Naive thymus-derived CD8-positive, alpha-beta T cell (primary cell): ENCODE measurements around the gene ZRANB2. TPM values are rescaled to one million over a fixed set of nuclear protein-coding genes. Genes with fewer than 3 reads are reported as not detected.

Source experiments
- ATAC-seq, 2 donors: fragments of 150-1000 bp; cut with Tn5 transposase in 1 of 2; sonication (Bioruptor Pico), chemical (Tn5 transposase) in 1 of 2; 1 replicate in 1 of 2; 2 replicates in 1 of 2; pipeline ENCODE4 v1.10.0; 2021; ENCODE audit warnings: mild to moderate bottlenecking in 2 of 2, moderate library complexity in 2 of 2
- POLR2A ChIA-PET: fragments of 350-600 bp; sonication (Branson Sonifier 250); formaldehyde crosslinking; loops from one replicate; lab custom pipeline; 2021; ENCODE audit warnings: antibody characterized with exemption; lab: Charles Lee
- DNase-seq, 10 donors: peaks; one replicate each; pipeline versions ENCODE4 v3.0.0 to v3.0.0-alpha.2; 2020 to 2022
- H3K27ac Mint-ChIP-seq, 10 donors: one replicate each; pipeline ENCODE4 v1.8.0; 2020 to 2022; ENCODE audit warnings: mild to moderate bottlenecking in 10 of 10, mixed read lengths in 10 of 10, moderate library complexity in 4 of 10, inconsistent platforms in 1 of 10
- H3K27me3 Mint-ChIP-seq, 5 donors: one replicate each; pipeline ENCODE4 v1.8.0; 2021 to 2022; ENCODE audit warnings: mixed read lengths in 5 of 5
- H3K36me3 Mint-ChIP-seq, 3 donors: one replicate each; pipeline ENCODE4 v1.8.0; 2020 to 2022; ENCODE audit warnings: mixed read lengths in 3 of 3, mild to moderate bottlenecking in 2 of 3, inconsistent platforms in 1 of 3
- H3K4me1 Mint-ChIP-seq, 4 donors: one replicate each; pipeline ENCODE4 v1.8.0; 2021 to 2022; ENCODE audit warnings: mixed read lengths in 4 of 4
- H3K4me3 Mint-ChIP-seq, 10 donors: one replicate each; pipeline ENCODE4 v1.8.0; 2020 to 2022; ENCODE audit warnings: mild to moderate bottlenecking in 10 of 10, mixed read lengths in 10 of 10, moderate library complexity in 6 of 10, inconsistent platforms in 1 of 10
- H3K9me3 Mint-ChIP-seq, 9 donors: one replicate each; pipeline ENCODE4 v1.8.0; 2020 to 2022; ENCODE audit warnings: mixed read lengths in 9 of 9, mild to moderate bottlenecking in 3 of 9, inconsistent platforms in 1 of 9, moderate library complexity in 1 of 9
- polyA plus RNA-seq, 3 donors: library from polyadenylated mRNA; unstranded; fragments of 300-500 nt; fragmentation: Illumina TruSeq; gene quantifications; one replicate each; pipeline ENCODE4 v1.2.3, GENCODE V29; 2021
- total RNA-seq, 8 experiments: library from RNA in 2 of 8; stranded (reverse) in 2 of 8; gene quantifications; one replicate each; pipeline ENCODE4 v1.2.3 and lab custom pipeline; 2021 to 2026

The ZRANB2 gene
- 100 to 1,000 TPM; 171 to 175 TPM for total RNA-seq
- polyA plus RNA-seq: 10 to 100 TPM; 40.9 to 67.7 (median 63.3) TPM
- 90.1 to 180 (median 120) reads per million in 6 experiments for total RNA-seq (lab: John Stamatoyannopoulos, UW)

DNA sequence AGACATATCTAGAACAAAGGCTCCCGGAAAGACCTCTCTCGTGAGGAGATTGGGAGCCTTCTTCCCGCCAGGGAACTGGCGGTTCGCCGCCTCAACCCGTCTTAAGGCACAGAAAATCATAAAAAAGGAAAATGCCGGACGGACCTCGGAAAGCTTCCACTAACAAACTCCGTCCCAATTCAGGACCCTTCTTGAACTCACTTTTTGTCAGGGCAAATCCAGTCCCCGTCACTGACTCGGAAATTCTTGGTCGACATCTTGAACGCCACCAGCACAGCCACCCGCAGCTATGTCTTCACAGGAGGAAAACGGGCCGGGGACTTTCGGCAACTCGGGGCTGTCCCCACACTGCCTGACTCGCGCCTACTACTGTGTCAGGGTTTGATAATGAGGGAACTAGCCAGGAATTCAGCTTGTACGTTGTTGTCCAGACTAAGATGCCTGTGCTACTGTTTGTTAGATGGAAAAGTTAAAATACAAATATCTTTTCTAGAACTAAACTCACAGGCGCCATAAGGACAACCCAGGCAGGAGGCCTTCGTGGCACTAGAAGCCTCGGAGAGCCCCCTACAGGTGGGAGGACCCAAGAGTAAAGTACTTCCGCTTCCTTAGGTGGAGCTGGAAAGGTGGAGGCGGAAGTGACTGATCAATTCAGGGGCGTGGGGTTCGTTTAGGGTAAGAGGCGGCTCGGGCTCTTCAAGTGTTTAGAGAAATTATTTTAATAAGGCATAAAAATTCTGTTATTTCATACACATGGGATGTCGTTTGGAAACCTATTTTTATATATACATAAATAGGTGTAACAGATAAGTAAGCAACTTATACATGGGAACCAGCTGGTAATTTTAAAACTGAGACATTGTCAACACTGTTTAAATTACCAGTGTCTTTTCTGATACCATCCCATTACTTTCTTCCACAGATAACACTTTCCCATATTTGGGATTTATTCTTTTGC, at the start of gene ZRANB2:
Gene ZRANB2 (minus strand): TSS at position 297 of the 958 bp plus-strand sequence. CDS start 40 bp downstream, at position 257.
- ATAC-seq (peak; percentile 96 to 97), DNase-seq (peak; percentile 78 to 98 (median 91))
- POLR2A ChIA-PET: interaction anchor here (0.6 to 2.1 kb wide), 9 partner anchors 14 to 878 kb away, joined by 3 to 17 read pairs (median 4); partner anchors contain the start of genes CTH, LRRC40 and SRSF11
- Mint-ChIP-seq H3K36me3 (peaks cover 0 to 22% (median 14%) of the 10 kb centered on the region in 3 donors), H3K27me3 (peaks cover 9 to 27% (median 19%) of the 10 kb centered on the region in 5 donors), H3K9me3 (peaks cover 0 to 9% (median 0%) of the 10 kb centered on the region in 9 donors), H3K27ac (peak within 1 kb of the TSS; percentile 97 to 100 (median 99)), H3K4me3 (peak within 1 kb of the TSS; percentile 89 to 99 (median 96)), H3K4me1 (peaks cover 5 to 40% (median 25%) of the 10 kb centered on the region in 4 donors)

GRCh38 chr1:71128060-71128459, 47.2 kb upstream of the ZRANB2 start:
- peaks cover 3 to 48% (median 13%) of the 10 kb centered on the region in 3 donors for H3K36me3 Mint-ChIP-seq
- no peak overlapping the region for H3K27ac Mint-ChIP-seq
- DNase-seq (no peak), ATAC-seq (no peak)
- no peak overlapping the region for H3K4me3 Mint-ChIP-seq
- H3K27me3 Mint-ChIP-seq: peaks cover 0 to 9% (median 2%) of the 10 kb centered on the region in 5 donors
- POLR2A ChIA-PET: no interaction called here
- H3K4me1 Mint-ChIP-seq: no peaks in the 10 kb centered on the region
- peaks cover 30 to 91% (median 72%) of the 10 kb centered on the region in 9 donors for H3K9me3 Mint-ChIP-seq

- H3K27me3 Mint-ChIP-seq: peaks cover 6 to 37% (median 9%) of the 10 kb centered on the region in 5 donors
- peaks cover 0 to 10% (median 6%) of the 10 kb centered on the region in 3 donors for H3K36me3 Mint-ChIP-seq
- ATAC-seq: no peak
- POLR2A ChIA-PET: no interaction called here
- no peak for DNase-seq
- H3K4me3 Mint-ChIP-seq: no peak overlapping the region
- no peak overlapping the region for H3K27ac Mint-ChIP-seq
- H3K4me1 Mint-ChIP-seq: no peaks in the 10 kb centered on the region
- peaks cover 0 to 36% (median 26%) of the 10 kb centered on the region in 9 donors for H3K9me3 Mint-ChIP-seq
Measured at GRCh38 chr1:71118086-71118485, 37.3 kb upstream of the ZRANB2 start.

GRCh38 chr1:71116729-71117128, 35.9 kb upstream of the ZRANB2 start:
- POLR2A ChIA-PET: no interaction called here
- Mint-ChIP-seq H3K4me3 (no peak overlapping the region), H3K9me3 (peaks cover 0 to 24% (median 13%) of the 10 kb centered on the region in 9 donors), H3K27me3 (peaks cover 6 to 31% (median 9%) of the 10 kb centered on the region in 5 donors), H3K27ac (no peak overlapping the region), H3K4me1 (no peaks in the 10 kb centered on the region), H3K36me3 (peaks cover 0 to 8% (median 4%) of the 10 kb centered on the region in 3 donors)
- ATAC-seq (no peak), DNase-seq (no peak)

GRCh38 chr1:71106658-71107322, 26.0 kb upstream of the ZRANB2 start:
- H3K36me3 Mint-ChIP-seq: peaks cover 0 to 6% (median 2%) of the 10 kb centered on the region in 3 donors
- no peak for ATAC-seq
- no peak for DNase-seq
- peaks cover 0 to 10% (median 2%) of the 10 kb centered on the region in 9 donors for H3K9me3 Mint-ChIP-seq
- H3K4me3 Mint-ChIP-seq: no peak overlapping the region
- H3K4me1 Mint-ChIP-seq: no peaks in the 10 kb centered on the region
- H3K27ac Mint-ChIP-seq: no peak overlapping the region
- peaks cover 4 to 11% (median 7%) of the 10 kb centered on the region in 5 donors for H3K27me3 Mint-ChIP-seq
- POLR2A ChIA-PET: no interaction called here

- POLR2A ChIA-PET: no interaction called here
- DNase-seq (no peak), ATAC-seq (no peak)
- H3K4me1 Mint-ChIP-seq: no peaks in the 10 kb centered on the region
- H3K4me3 Mint-ChIP-seq: no peak overlapping the region
- H3K27ac Mint-ChIP-seq: no peak overlapping the region
- peaks cover 0 to 10% (median 2%) of the 10 kb centered on the region in 9 donors for H3K9me3 Mint-ChIP-seq
- peaks cover 0 to 6% (median 2%) of the 10 kb centered on the region in 3 donors for H3K36me3 Mint-ChIP-seq
- peaks cover 4 to 11% (median 8%) of the 10 kb centered on the region in 5 donors for H3K27me3 Mint-ChIP-seq
Measured at GRCh38 chr1:71104417-71104816, 23.6 kb upstream of the ZRANB2 start.

DNA sequence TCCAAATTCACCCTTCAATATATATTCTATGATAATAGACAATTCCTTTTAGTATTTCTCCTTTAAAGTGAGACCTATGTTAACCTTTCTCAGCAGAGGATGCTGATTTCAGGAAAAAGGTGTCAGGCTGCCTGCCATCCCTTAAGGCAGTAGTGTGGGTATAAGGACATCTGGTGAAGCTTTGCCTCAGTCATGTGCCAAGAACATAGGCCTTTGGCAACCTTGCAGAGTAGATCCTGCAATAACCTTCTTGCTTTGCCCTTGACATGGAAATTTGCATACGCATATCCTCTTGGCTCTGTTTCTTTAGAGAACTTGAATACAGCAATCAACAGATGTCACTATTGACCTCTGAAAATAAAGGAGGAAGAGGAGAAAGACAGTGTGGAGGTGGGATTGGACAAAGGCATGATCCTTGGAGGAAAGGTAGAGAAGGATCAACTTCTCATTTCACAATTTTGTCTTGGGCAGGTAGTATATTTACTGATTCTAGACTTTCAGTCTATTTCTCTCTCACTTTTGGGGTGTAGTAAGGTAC, 21.1 kb upstream of the ZRANB2 start:
- Mint-ChIP-seq H3K9me3 (peaks cover 0 to 5% (median 0%) of the 10 kb centered on the region in 9 donors), H3K36me3 (peaks cover 0 to 3% (median 0%) of the 10 kb centered on the region in 3 donors), H3K27me3 (peaks cover 3 to 17% (median 9%) of the 10 kb centered on the region in 5 donors), H3K4me1 (no peaks in the 10 kb centered on the region), H3K4me3 (no peak overlapping the region), H3K27ac (no peak overlapping the region)
- no peak for ATAC-seq
- POLR2A ChIA-PET: no interaction called here
- DNase-seq: no peak

- H3K27me3 Mint-ChIP-seq: peaks cover 2 to 12% (median 5%) of the 10 kb centered on the region in 5 donors
- no peaks in the 10 kb centered on the region for H3K36me3 Mint-ChIP-seq
- no peaks in the 10 kb centered on the region for H3K4me1 Mint-ChIP-seq
Measured at GRCh38 chr1:71097428-71097827, 16.6 kb upstream of the ZRANB2 start.

DNA sequence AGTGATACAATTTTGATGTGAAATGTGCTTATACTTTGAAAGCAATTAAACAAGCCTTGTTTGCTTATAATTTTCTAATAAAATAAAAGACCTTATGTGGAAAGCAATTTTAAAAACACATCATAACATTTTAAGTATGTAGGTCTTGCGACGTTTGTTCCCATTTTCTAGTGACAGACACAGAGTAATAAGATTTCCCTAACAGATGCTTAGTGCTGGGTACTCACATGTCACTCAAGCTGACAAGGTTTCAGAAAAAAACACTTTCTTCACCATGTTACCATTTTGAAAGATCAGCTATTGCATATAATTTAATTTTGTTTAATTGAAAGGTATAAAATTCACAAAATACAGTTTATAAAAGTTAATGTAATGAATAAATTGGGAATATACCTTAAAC, 14.1 kb upstream of the ZRANB2 start:
- Mint-ChIP-seq H3K27me3 (peaks cover 0 to 12% (median 9%) of the 10 kb centered on the region in 5 donors), H3K9me3 (no peaks in the 10 kb centered on the region), H3K4me3 (no peak overlapping the region), H3K27ac (no peak overlapping the region), H3K36me3 (no peaks in the 10 kb centered on the region), H3K4me1 (no peaks in the 10 kb centered on the region)
- no peak for DNase-seq
- POLR2A ChIA-PET: no interaction called here
- ATAC-seq: no peak

More at GRCh38 chr1:71097428-71097827, 16.6 kb upstream of the ZRANB2 start:
- H3K27ac Mint-ChIP-seq: no peak overlapping the region
- no peak for DNase-seq
- ATAC-seq: no peak
- no peaks in the 10 kb centered on the region for H3K9me3 Mint-ChIP-seq
- POLR2A ChIA-PET: no interaction called here
- no peak overlapping the region for H3K4me3 Mint-ChIP-seq

GRCh38 chr1:71093938-71094337, 13.1 kb upstream of the ZRANB2 start:
- Mint-ChIP-seq H3K4me3 (no peak overlapping the region), H3K9me3 (no peaks in the 10 kb centered on the region), H3K4me1 (no peaks in the 10 kb centered on the region), H3K27me3 (peaks cover 0 to 8% (median 5%) of the 10 kb centered on the region in 5 donors), H3K27ac (no peak overlapping the region), H3K36me3 (no peaks in the 10 kb centered on the region)
- no peak for DNase-seq
- ATAC-seq: no peak
- POLR2A ChIA-PET: no interaction called here

GRCh38 chr1:71089536-71090270, 8.9 kb upstream of the ZRANB2 start:
- DNase-seq (no peak), ATAC-seq (no peak)
- POLR2A ChIA-PET: no interaction called here
- no peak overlapping the region for H3K27ac Mint-ChIP-seq
- no peak overlapping the region for H3K4me3 Mint-ChIP-seq
- no peaks in the 10 kb centered on the region for H3K9me3 Mint-ChIP-seq
- peaks cover 3 to 24% (median 22%) of the 10 kb centered on the region in 5 donors for H3K27me3 Mint-ChIP-seq
- no peaks in the 10 kb centered on the region for H3K36me3 Mint-ChIP-seq
- no peaks in the 10 kb centered on the region for H3K4me1 Mint-ChIP-seq
